GM19035 (cell line): ENCODE results near the gene SLC24A3.
A peak's percentile ranks its signal among the peaks of the same experiment; 100 is the strongest.

Experiments
- ATAC-seq: cut with Tn5 transposase; IDR thresholded peaks from one replicate; pipeline ENCODE4 v1.9.1; 2021; ENCODE audit not compliant: unreplicated experiment

The SLC24A3 gene

GRCh38 chr20:19693508-19693907 lies 481.1 kb downstream of the SLC24A3 start:
- no peak for ATAC-seq

- ATAC-seq: no peak
Observed at GRCh38 chr20:19695081-19695480, 482.6 kb downstream of the SLC24A3 start.

- ATAC-seq: no peak
Observed at GRCh38 chr20:19696620-19697019, 484.2 kb downstream of the SLC24A3 start.

GRCh38 chr20:19697415-19697814 lies 485.0 kb downstream of the SLC24A3 start:
- ATAC-seq: no peak

- ATAC-seq: no peak
Observed at GRCh38 chr20:19699180-19699971, 486.9 kb downstream of the SLC24A3 start.

- ATAC-seq: no peak
Observed at GRCh38 chr20:19701429-19701828, 489.0 kb downstream of the SLC24A3 start.

- ATAC-seq: peak; percentile 53
Observed at GRCh38 chr20:19706463-19706862, 494.0 kb downstream of the SLC24A3 start.

GRCh38 chr20:19709635-19710335 lies 497.3 kb downstream of the SLC24A3 start:
- no peak for ATAC-seq

- no peak for ATAC-seq
Observed at GRCh38 chr20:19710336-19711120, 498.1 kb downstream of the SLC24A3 start.

- no peak for ATAC-seq
Observed at GRCh38 chr20:19711126-19711525, 498.7 kb downstream of the SLC24A3 start.

- no peak for ATAC-seq
Observed at GRCh38 chr20:19712721-19713260, 500.3 kb downstream of the SLC24A3 start.

- ATAC-seq: no peak
Observed at GRCh38 chr20:19713822-19714578, 501.6 kb downstream of the SLC24A3 start.

- ATAC-seq: no peak
Observed at GRCh38 chr20:19714579-19714840, 502.1 kb downstream of the SLC24A3 start.

- no peak for ATAC-seq
Observed at GRCh38 chr20:19715986-19716385, 503.5 kb downstream of the SLC24A3 start.

GRCh38 chr20:19718880-19719279 lies 506.4 kb downstream of the SLC24A3 start:
- no peak for ATAC-seq

- no peak for ATAC-seq
Observed at GRCh38 chr20:19720991-19721390, 508.5 kb downstream of the SLC24A3 start.

GRCh38 chr20:19723051-19723450 lies 510.6 kb downstream of the SLC24A3 start:
- no peak for ATAC-seq

- ATAC-seq: no peak
Observed at GRCh38 chr20:19723813-19724430, 511.5 kb downstream of the SLC24A3 start.

- ATAC-seq: no peak
Observed at GRCh38 chr20:19725373-19725772, 512.9 kb downstream of the SLC24A3 start.

GRCh38 chr20:19725814-19726525 lies 513.5 kb downstream of the SLC24A3 start:
- no peak for ATAC-seq
